ENCODE data around the gene ENOX1. TPM values are rescaled to one million over a fixed set of nuclear protein-coding genes. Genes with fewer than 3 reads are reported as not detected.

Gene ENOX1
- total and polyA plus RNA-seq, 8 donors = 0.23 to 2.0 (median 0.94) TPM

DNA sequence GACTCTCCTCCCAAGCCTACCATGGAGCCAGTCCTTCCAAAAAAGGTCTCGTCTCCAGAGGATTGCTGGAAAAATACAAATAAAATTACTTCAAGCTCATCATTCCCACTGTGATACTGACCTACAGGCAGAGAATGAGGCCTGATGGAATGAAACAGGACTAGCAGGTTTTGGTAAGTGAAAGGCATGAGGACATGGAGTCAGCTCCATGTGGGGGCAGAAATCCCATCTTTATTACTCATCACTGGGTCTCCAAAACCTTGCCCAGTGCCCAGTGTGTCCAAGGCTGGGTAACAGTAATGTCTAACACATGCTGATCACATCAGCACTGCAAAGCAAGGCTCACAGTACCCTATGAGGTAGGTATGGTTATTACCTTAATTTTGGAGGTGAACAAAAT is 528.0 kb downstream of the ENOX1 start:
- WGBS, 2 donors = 86 to 93% methylated on average over 1 of the region's 1 CpG
- no peak for TF ChIP-seq CTCF (IDR thresholded peaks at IDR 0.05)
- H3K4me1 ChIP-seq = no peaks in the 10 kb centered on the region
- FAIRE-seq = no peak
- H3K4me3 ChIP-seq = no peak overlapping the region
- no peaks in the 10 kb centered on the region for H3K36me3 ChIP-seq
- no peaks in the 10 kb centered on the region for H3K27me3 ChIP-seq
- no peaks in the 10 kb centered on the region for H3K9me3 ChIP-seq
- DNase-seq = no peak
- no peak overlapping the region for H3K27ac ChIP-seq
- ATAC-seq = no peak
- intact Hi-C loops (cut with DNase I) = no loop called here

DNA sequence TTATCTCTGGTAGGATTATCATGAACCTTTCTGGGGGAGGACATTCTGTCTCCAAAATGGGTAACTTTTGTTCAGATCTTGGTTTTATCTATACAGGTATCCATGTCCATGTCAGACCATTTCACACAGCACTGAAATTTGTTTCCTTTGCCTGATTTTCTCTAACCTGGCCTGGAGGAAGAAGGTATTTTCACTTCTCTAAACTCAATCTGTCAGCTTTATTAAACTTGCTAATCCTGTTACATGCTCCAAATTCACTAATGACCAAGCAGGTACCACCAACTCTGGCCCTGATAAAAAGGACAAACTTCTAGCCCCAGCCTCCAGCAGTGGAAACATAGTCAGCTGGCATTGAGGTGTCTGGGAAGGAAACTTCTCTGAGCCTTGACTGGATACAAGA is 529.0 kb downstream of the ENOX1 start:
- TF ChIP-seq CTCF (IDR thresholded peaks at IDR 0.05) = no peak
- no peaks in the 10 kb centered on the region for H3K9me3 ChIP-seq
- ATAC-seq (no peak), DNase-seq (no peak), FAIRE-seq (no peak)
- H3K4me3 ChIP-seq = no peak overlapping the region
- H3K36me3 ChIP-seq = no peaks in the 10 kb centered on the region
- intact Hi-C loops (cut with DNase I) = no loop called here
- H3K27ac ChIP-seq = no peak overlapping the region
- H3K4me1 ChIP-seq = no peaks in the 10 kb centered on the region
- H3K27me3 ChIP-seq = no peaks in the 10 kb centered on the region

DNA sequence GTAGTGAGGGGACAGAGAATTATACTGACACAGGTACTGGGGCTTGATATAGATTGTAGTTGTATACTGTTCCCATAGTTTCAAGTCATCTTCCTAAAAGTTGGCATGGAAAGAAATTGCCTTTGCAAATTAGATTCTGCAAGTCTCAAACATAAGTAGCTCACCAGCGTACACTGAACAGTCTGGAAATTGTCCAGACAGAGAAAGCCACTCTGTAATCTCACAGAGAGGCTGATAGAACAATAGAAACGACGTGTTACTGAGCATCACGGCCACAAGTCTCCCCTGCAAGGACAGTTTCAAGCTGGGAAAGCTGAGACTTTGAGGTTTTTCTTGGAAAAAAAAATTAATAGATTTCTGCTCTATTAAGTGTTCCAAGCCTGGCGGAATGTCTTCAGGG is 534.8 kb downstream of the ENOX1 start:
- WGBS, 2 donors = 65 to 84% methylated on average over 5 of the region's 5 CpGs
- no peak for FAIRE-seq
- intact Hi-C loops (cut with DNase I) = no loop called here

DNA sequence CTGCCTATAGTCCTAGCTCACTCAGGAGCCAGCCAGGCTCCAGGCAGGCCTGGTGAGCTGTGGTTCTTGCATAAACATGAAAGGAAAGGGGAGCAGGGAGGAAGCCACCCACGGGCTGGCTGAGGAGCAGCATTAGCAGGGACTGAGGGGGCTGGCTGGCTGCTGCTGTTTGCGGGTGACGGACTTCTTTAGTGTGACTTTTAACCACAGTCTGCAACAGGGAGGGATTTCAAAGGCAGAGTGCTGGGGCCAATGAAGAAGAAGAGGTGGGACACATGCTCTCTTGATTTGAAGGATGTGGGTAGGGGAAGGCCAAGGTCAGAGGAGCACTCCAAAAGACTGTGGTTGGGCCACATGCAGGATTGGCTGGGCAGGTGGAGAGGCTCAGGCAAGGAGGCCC is 540.4 kb downstream of the ENOX1 start:
- TF ChIP-seq CTCF (IDR thresholded peaks at IDR 0.05) = no peak
- no peaks in the 10 kb centered on the region for H3K4me1 ChIP-seq

More for the DNA sequence above, 534.8 kb downstream of the ENOX1 start:
- no peak for DNase-seq
- H3K27ac ChIP-seq = no peak overlapping the region
- H3K4me1 ChIP-seq = no peaks in the 10 kb centered on the region
- TF ChIP-seq CTCF (IDR thresholded peaks at IDR 0.05) = no peak
- H3K36me3 ChIP-seq = no peaks in the 10 kb centered on the region
- no peaks in the 10 kb centered on the region for H3K9me3 ChIP-seq
- H3K27me3 ChIP-seq = no peaks in the 10 kb centered on the region
- no peak for ATAC-seq
- H3K4me3 ChIP-seq = no peak overlapping the region

GRCh38 chr13:43245374-43245964 is 541.3 kb downstream of the ENOX1 start:
- Histone ChIP-seq H3K27me3 (no peaks in the 10 kb centered on the region), H3K9me3 (no peaks in the 10 kb centered on the region), H3K4me3 (no peak overlapping the region), H3K36me3 (no peaks in the 10 kb centered on the region), H3K27ac (no peak overlapping the region), H3K4me1 (no peaks in the 10 kb centered on the region)
- ATAC-seq = no peak
- no peak for DNase-seq
- FAIRE-seq = no peak
- WGBS, 2 donors = 66 to 69% methylated on average over 8 of the region's 8 CpGs
- intact Hi-C loops (cut with DNase I) = no loop called here
- no peak for TF ChIP-seq CTCF (IDR thresholded peaks at IDR 0.05)

More for the DNA sequence above, 540.4 kb downstream of the ENOX1 start:
- ATAC-seq = no peak
- 65 to 66% methylated on average over 3 of the region's 3 CpGs for WGBS, 2 donors
- no peak for FAIRE-seq
- H3K27ac ChIP-seq = no peak overlapping the region
- peak in 1 of 6 donors; percentile 20 for DNase-seq
- no peak overlapping the region for H3K4me3 ChIP-seq
- H3K36me3 ChIP-seq = no peaks in the 10 kb centered on the region
- H3K9me3 ChIP-seq = no peaks in the 10 kb centered on the region
- no peaks in the 10 kb centered on the region for H3K27me3 ChIP-seq
- intact Hi-C loops (cut with DNase I) = no loop called here
